HEK293 (cell line): ENCODE results near the gene SLC4A1.

Experiments used
- KLF16 ChIP-seq: fragments of 450-650 bp; formaldehyde crosslinking; IDR thresholded peaks from 2 replicates; pipeline ENCODE4 v1.5.1; 2017; ENCODE audit warnings: missing biosample characterization, missing genetic modification characterization
- KLF8 ChIP-seq: fragments of 450-650 bp; formaldehyde crosslinking; IDR thresholded peaks from 2 replicates; pipeline ENCODE4 v1.5.1; 2016; ENCODE audit warnings: missing biosample characterization, missing genetic modification characterization
- PATZ1 ChIP-seq: fragments of 450-650 bp; formaldehyde crosslinking; IDR thresholded peaks from 2 replicates; pipeline ENCODE4 v1.5.1; 2016; ENCODE audit warnings: missing biosample characterization, missing genetic modification characterization
- SP2 ChIP-seq: fragments of 450-650 bp; formaldehyde crosslinking; IDR thresholded peaks from 2 replicates; pipeline ENCODE4 v1.5.1; 2016; ENCODE audit warnings: missing biosample characterization, missing genetic modification characterization
- YY1 ChIP-seq: fragments of 450-650 bp; formaldehyde crosslinking; IDR thresholded peaks from 2 replicates; pipeline ENCODE4 v1.5.1; 2018; ENCODE audit warnings: missing biosample characterization, missing genetic modification characterization
- ZNF112 ChIP-seq: fragments of 450-650 bp; formaldehyde crosslinking; IDR thresholded peaks from 2 replicates; pipeline ENCODE4 v1.5.0; 2017; ENCODE audit warnings: missing biosample characterization, missing genetic modification characterization
- ZNF184 ChIP-seq: fragments of 450-650 bp; IDR thresholded peaks from 2 replicates; pipeline ENCODE4 v1.5.1; 2018; ENCODE audit warnings: missing biosample characterization, mild to moderate bottlenecking, missing genetic modification characterization
- ZNF19 ChIP-seq: fragments of 450-650 bp; formaldehyde crosslinking; IDR thresholded peaks from 2 replicates; pipeline ENCODE4; 2016; ENCODE audit warnings: missing biosample characterization, missing genetic modification characterization, low read depth
- ZNF223 ChIP-seq: fragments of 450-650 bp; formaldehyde crosslinking; IDR thresholded peaks from 2 replicates; pipeline ENCODE4 v1.5.1; 2016; ENCODE audit warnings: missing biosample characterization, missing genetic modification characterization
- ZNF266 ChIP-seq: fragments of 450-650 bp; formaldehyde crosslinking; IDR thresholded peaks from 2 replicates; pipeline ENCODE4 v1.5.1; 2016; ENCODE audit warnings: missing biosample characterization, missing genetic modification characterization, low read depth
- ZNF426 ChIP-seq: fragments of 450-650 bp; formaldehyde crosslinking; IDR thresholded peaks from 2 replicates; pipeline ENCODE4 v1.5.1; 2017; ENCODE audit warnings: missing biosample characterization, missing genetic modification characterization, mild to moderate bottlenecking, inconsistent platforms, moderate library complexity
- ZNF433 ChIP-seq: fragments of 450-650 bp; formaldehyde crosslinking; IDR thresholded peaks from 2 replicates; pipeline ENCODE4 v1.5.1; 2016; ENCODE audit warnings: missing biosample characterization, missing genetic modification characterization, low read depth
- ZNF518A ChIP-seq: fragments of 450-650 bp; formaldehyde crosslinking; conservative IDR thresholded peaks from 2 replicates; pipeline ENCODE4 v1.5.1; 2016; ENCODE audit warnings: low read depth, missing biosample characterization, missing genetic modification characterization
- ZNF555 ChIP-seq: fragments of 450-650 bp; formaldehyde crosslinking; conservative IDR thresholded peaks from 2 replicates; pipeline ENCODE4 v1.5.1; 2017; ENCODE audit warnings: missing biosample characterization, mild to moderate bottlenecking, missing genetic modification characterization, inconsistent platforms
- ZNF670 ChIP-seq: fragments of 450-650 bp; formaldehyde crosslinking; IDR thresholded peaks from 2 replicates; pipeline ENCODE4 v1.5.1; 2016; ENCODE audit warnings: missing biosample characterization, missing genetic modification characterization, low read depth
- ZNF704 ChIP-seq: fragments of 450-650 bp; formaldehyde crosslinking; IDR thresholded peaks from 2 replicates; pipeline ENCODE4 v1.5.1; 2016; ENCODE audit warnings: missing biosample characterization, missing genetic modification characterization
- TF ChIP-seq, protein P1 (sequence below): fragments of 450-650 bp; formaldehyde crosslinking; IDR thresholded peaks from 2 replicates; pipeline ENCODE4 v1.5.1; 2016; ENCODE audit warnings: missing biosample characterization, missing genetic modification characterization
- TF ChIP-seq, protein P2 (sequence below): fragments of 450-650 bp; formaldehyde crosslinking; IDR thresholded peaks from 2 replicates; pipeline ENCODE4 v1.5.1; 2016; ENCODE audit warnings: missing biosample characterization, missing genetic modification characterization
- TF ChIP-seq, protein P3 (sequence below): fragments of 450-650 bp; formaldehyde crosslinking; IDR thresholded peaks from 2 replicates; pipeline ENCODE4 v1.5.1; 2017; ENCODE audit warnings: missing biosample characterization, missing genetic modification characterization
- TF ChIP-seq, protein P4 (sequence below): fragments of 450-650 bp; formaldehyde crosslinking; IDR thresholded peaks from 2 replicates; pipeline ENCODE4 v1.5.1; 2016; ENCODE audit warnings: missing biosample characterization, missing genetic modification characterization

Gene SLC4A1

GRCh38 chr17:44199553-44200477, 68.1 kb downstream of the SLC4A1 start, which contains the start of gene ATXN7L3 (continued):
- TF ChIP-seq, protein P1, sequence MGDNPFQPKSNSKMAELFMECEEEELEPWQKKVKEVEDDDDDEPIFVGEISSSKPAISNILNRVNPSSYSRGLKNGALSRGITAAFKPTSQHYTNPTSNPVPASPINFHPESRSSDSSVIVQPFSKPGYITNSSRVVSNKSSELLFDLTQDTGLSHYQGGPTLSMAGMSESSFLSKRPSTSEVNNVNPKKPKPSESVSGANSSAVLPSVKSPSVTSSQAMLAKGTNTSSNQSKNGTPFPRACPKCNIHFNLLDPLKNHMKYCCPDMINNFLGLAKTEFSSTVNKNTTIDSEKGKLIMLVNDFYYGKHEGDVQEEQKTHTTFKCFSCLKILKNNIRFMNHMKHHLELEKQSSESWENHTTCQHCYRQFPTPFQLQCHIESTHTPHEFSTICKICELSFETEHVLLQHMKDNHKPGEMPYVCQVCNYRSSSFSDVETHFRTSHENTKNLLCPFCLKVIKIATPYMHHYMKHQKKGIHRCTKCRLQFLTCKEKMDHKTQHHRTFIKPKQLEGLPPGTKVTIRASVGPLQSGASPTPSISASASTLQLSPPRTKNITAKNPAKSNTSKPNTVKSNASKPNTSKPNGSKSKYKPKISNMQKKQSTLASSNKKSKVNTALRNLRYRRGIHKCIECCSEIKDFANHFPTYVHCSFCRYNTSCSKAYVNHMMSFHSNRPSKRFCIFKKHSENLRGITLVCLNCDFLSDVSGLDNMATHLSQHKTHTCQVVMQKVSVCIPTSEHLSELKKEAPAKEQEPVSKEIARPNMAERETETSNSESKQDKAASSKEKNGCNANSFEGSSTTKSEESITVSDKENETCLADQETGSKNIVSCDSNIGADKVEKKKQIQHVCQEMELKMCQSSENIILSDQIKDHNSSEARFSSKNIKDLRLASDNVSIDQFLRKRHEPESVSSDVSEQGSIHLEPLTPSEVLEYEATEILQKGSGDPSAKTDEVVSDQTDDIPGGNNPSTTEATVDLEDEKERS = no peak
- TF ChIP-seq ZNF184 (tag by site-specific recombination) = no peak
- no peak for TF ChIP-seq ZNF426 (tag by site-specific recombination)
- no peak for TF ChIP-seq ZNF670 (tag by site-specific recombination)
- no peak for TF ChIP-seq ZNF223 (tag by site-specific recombination)
- TF ChIP-seq ZNF19 (tag by site-specific recombination) = no peak
- TF ChIP-seq, protein P2, sequence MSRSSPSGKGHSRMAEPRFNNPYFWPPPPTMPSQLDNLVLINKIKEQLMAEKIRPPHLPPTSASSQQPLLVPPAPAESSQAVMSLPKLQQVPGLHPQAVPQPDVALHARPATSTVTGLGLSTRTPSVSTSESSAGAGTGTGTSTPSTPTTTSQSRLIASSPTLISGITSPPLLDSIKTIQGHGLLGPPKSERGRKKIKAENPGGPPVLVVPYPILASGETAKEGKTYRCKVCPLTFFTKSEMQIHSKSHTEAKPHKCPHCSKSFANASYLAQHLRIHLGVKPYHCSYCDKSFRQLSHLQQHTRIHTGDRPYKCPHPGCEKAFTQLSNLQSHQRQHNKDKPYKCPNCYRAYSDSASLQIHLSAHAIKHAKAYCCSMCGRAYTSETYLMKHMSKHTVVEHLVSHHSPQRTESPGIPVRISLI (tag by site-specific recombination) = no peak
- peak; percentile 24; the same call in 1 of the 2 replicates for TF ChIP-seq ZNF704 (tag by site-specific recombination)
- TF ChIP-seq SP2 = peak; percentile 89
- TF ChIP-seq ZNF433 (tag by site-specific recombination) = no peak
- TF ChIP-seq, protein P3, sequence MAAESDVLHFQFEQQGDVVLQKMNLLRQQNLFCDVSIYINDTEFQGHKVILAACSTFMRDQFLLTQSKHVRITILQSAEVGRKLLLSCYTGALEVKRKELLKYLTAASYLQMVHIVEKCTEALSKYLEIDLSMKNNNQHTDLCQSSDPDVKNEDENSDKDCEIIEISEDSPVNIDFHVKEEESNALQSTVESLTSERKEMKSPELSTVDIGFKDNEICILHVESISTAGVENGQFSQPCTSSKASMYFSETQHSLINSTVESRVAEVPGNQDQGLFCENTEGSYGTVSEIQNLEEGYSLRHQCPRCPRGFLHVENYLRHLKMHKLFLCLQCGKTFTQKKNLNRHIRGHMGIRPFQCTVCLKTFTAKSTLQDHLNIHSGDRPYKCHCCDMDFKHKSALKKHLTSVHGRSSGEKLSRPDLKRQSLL (tag by site-specific recombination) = no peak
- TF ChIP-seq YY1 (tag by site-specific recombination) = no peak
- peak; percentile 91 for TF ChIP-seq PATZ1 (tag by site-specific recombination)
- TF ChIP-seq ZNF112 (tag by site-specific recombination) = no peak
- TF ChIP-seq ZNF518A (tag by site-specific recombination) = no peak
- no peak for TF ChIP-seq ZNF266 (tag by site-specific recombination)
- peak; percentile 56; the same call in 1 of the 2 replicates for TF ChIP-seq KLF16
- TF ChIP-seq ZNF555 (tag by site-specific recombination) = no peak
- TF ChIP-seq KLF8 (tag by site-specific recombination) = peak; percentile 75
- TF ChIP-seq, protein P4, sequence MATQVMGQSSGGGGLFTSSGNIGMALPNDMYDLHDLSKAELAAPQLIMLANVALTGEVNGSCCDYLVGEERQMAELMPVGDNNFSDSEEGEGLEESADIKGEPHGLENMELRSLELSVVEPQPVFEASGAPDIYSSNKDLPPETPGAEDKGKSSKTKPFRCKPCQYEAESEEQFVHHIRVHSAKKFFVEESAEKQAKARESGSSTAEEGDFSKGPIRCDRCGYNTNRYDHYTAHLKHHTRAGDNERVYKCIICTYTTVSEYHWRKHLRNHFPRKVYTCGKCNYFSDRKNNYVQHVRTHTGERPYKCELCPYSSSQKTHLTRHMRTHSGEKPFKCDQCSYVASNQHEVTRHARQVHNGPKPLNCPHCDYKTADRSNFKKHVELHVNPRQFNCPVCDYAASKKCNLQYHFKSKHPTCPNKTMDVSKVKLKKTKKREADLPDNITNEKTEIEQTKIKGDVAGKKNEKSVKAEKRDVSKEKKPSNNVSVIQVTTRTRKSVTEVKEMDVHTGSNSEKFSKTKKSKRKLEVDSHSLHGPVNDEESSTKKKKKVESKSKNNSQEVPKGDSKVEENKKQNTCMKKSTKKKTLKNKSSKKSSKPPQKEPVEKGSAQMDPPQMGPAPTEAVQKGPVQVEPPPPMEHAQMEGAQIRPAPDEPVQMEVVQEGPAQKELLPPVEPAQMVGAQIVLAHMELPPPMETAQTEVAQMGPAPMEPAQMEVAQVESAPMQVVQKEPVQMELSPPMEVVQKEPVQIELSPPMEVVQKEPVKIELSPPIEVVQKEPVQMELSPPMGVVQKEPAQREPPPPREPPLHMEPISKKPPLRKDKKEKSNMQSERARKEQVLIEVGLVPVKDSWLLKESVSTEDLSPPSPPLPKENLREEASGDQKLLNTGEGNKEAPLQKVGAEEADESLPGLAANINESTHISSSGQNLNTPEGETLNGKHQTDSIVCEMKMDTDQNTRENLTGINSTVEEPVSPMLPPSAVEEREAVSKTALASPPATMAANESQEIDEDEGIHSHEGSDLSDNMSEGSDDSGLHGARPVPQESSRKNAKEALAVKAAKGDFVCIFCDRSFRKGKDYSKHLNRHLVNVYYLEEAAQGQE = no peak
